Endothelial cell of umbilical vein (primary cell): ENCODE results near the gene HNRNPM.

ENCODE experiments used
- CTCF ChIP-seq, 2 donors: IDR thresholded peaks; 1 replicate in 1 of 2; 2 replicates in 1 of 2; pipeline ENCODE4 v1.5.1; 2011; ENCODE audit warnings: low read length in 2 of 2, mild to moderate bottlenecking in 2 of 2, moderate library complexity in 2 of 2, control low read depth in 1 of 2, inconsistent platforms in 1 of 2, low read depth in 1 of 2; ENCODE audit not compliant: insufficient read depth in 1 of 2; ENCODE audit errors: extremely low read depth in 1 of 2
- EZH2 ChIP-seq: IDR thresholded peaks from 2 replicates; pipeline ENCODE4 v1.6.1; 2012; ENCODE audit warnings: borderline replicate concordance, low read depth, mild to moderate bottlenecking, moderate library complexity, low read length, inconsistent platforms; ENCODE audit not compliant: severe bottlenecking
- FOS ChIP-seq: IDR thresholded peaks from 2 replicates; pipeline ENCODE4 v1.6.1; 2011; ENCODE audit warnings: mild to moderate bottlenecking, low read length, moderate library complexity, borderline replicate concordance; ENCODE audit not compliant: insufficient read depth
- GATA2 ChIP-seq: IDR thresholded peaks from 2 replicates; pipeline ENCODE4 v1.7.0; 2011; ENCODE audit warnings: low read depth, mild to moderate bottlenecking, moderate library complexity, mixed read lengths, low read length; ENCODE audit not compliant: insufficient read length, insufficient read depth
- JUN ChIP-seq: IDR thresholded peaks from 2 replicates; pipeline ENCODE4 v1.6.1; 2011; ENCODE audit warnings: borderline replicate concordance, low read depth; ENCODE audit not compliant: insufficient read length, insufficient read depth
- POLR2A ChIP-seq: IDR thresholded peaks from 2 replicates; pipeline ENCODE4 v1.6.1; 2012; ENCODE audit warnings: low read depth, mild to moderate bottlenecking, control low read depth, low read length
- POLR2AphosphoS5 ChIP-seq: IDR thresholded peaks from 2 replicates; pipeline ENCODE4 v1.6.1; 2012; ENCODE audit warnings: low read depth, mild to moderate bottlenecking, control low read depth, low read length, moderate library complexity; ENCODE audit not compliant: insufficient read depth
- TF ChIP-seq, protein P1 (sequence below): IDR thresholded peaks from 2 replicates; pipeline ENCODE4 v1.6.1; 2011; ENCODE audit not compliant: insufficient read depth, insufficient read length

DNA sequence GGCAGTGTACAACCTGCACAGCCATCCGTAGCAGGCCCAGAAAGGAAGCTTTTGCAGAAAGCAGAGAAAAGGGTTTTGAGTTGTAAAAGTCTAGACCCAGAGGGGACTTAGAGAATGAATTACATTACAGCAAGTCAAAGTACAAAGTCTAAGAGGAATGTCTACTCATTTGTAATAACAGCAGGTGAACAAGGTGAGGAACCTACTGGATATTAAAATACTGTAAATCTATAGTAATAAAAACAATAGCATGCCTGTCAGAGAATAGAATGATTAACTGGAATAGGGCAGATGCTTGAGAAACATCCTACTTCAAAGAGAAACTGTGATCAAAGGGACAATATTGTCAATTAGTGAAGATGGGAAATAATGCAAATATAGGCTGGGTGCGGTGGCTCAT lies 87.5 kb downstream of the HNRNPM start:
- no peak for TF ChIP-seq CTCF (IDR thresholded peaks at IDR 0.05; ENCODE audit: extremely low read depth in 1 of 2, insufficient read depth in 1 of 2, low read depth in 1 of 2, low read length in 2 of 2)
- TF ChIP-seq EZH2 = no peak
- TF ChIP-seq FOS = no peak
- TF ChIP-seq POLR2AphosphoS5 = no peak
- no peak for TF ChIP-seq POLR2A
- no peak for TF ChIP-seq JUN
- TF ChIP-seq, protein P1, sequence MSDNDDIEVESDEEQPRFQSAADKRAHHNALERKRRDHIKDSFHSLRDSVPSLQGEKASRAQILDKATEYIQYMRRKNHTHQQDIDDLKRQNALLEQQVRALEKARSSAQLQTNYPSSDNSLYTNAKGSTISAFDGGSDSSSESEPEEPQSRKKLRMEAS = no peak
- TF ChIP-seq GATA2 = no peak
